ENCODE results near the gene GRPEL2.

GRPEL2 gene

GRCh38 chr5:149345147-149345891 is at the start of gene GRPEL2:
Gene GRPEL2 (plus strand): TSS chr5:149345499. CDS start chr5:149345540, 41 bp downstream.
- peak; percentile 99 for DNase-seq

GRCh38 chr5:149297340-149298025 is 47.8 kb upstream of the GRPEL2 start:
- DNase-seq, result no peak

GRCh38 chr5:149298163-149298562 is 47.1 kb upstream of the GRPEL2 start:
- DNase-seq, result no peak

- no peak for DNase-seq
Observed at GRCh38 chr5:149298842-149299404, 46.4 kb upstream of the GRPEL2 start.

- DNase-seq, result no peak
Observed at GRCh38 chr5:149299451-149300054, 45.7 kb upstream of the GRPEL2 start.

- DNase-seq, result no peak
Observed at GRCh38 chr5:149300441-149300840, 44.9 kb upstream of the GRPEL2 start.

GRCh38 chr5:149301049-149301743 is 44.1 kb upstream of the GRPEL2 start:
- DNase-seq, result no peak

- DNase-seq, result no peak
Observed at GRCh38 chr5:149301744-149302380, 43.4 kb upstream of the GRPEL2 start.

- no peak for DNase-seq
Observed at GRCh38 chr5:149302641-149303040, 42.7 kb upstream of the GRPEL2 start.

GRCh38 chr5:149303210-149303609 is 42.1 kb upstream of the GRPEL2 start:
- no peak for DNase-seq

GRCh38 chr5:149304195-149305078 is 40.9 kb upstream of the GRPEL2 start:
- no peak for DNase-seq

- no peak for DNase-seq
Observed at GRCh38 chr5:149309354-149309753, 35.9 kb upstream of the GRPEL2 start.

GRCh38 chr5:149310488-149310887 is 34.8 kb upstream of the GRPEL2 start:
- DNase-seq, result no peak

- no peak for DNase-seq
Observed at GRCh38 chr5:149310947-149311658, 34.2 kb upstream of the GRPEL2 start.

- DNase-seq, result no peak
Observed at GRCh38 chr5:149313151-149313841, 32.0 kb upstream of the GRPEL2 start.

- DNase-seq, result no peak
Observed at GRCh38 chr5:149314571-149315111, 30.7 kb upstream of the GRPEL2 start.

- DNase-seq, result no peak
Observed at GRCh38 chr5:149315753-149316152, 29.5 kb upstream of the GRPEL2 start.

GRCh38 chr5:149317281-149318048 is 27.8 kb upstream of the GRPEL2 start:
- DNase-seq, result peak; percentile 68

GRCh38 chr5:149319174-149319573 is 26.1 kb upstream of the GRPEL2 start:
- DNase-seq, result no peak

Measured in hematopoietic multipotent progenitor cell treated with erythropoietin and hydrocortisone succinate and interleukin-3 and kit ligand, for 8 days (in vitro differentiated cells).